B cell (primary cell): ENCODE data around the gene PDE4B. TPM values are rescaled to one million over a fixed set of nuclear protein-coding genes. Genes with fewer than 3 reads are reported as not detected.

Source experiments
- ATAC-seq: fragments of 200-7000 bp; cut with Tn5 transposase; one replicate; pipeline ENCODE4 v1.10.0; 2021; ENCODE audit warnings: low read depth, mild to moderate bottlenecking, moderate number of reproducible peaks, moderate library complexity
- CTCF ChIA-PET: fragments of 350-600 bp; sonication (Branson Sonifier 250); formaldehyde crosslinking; loops from one replicate; lab custom pipeline; 2021; ENCODE audit warnings: antibody characterized with exemption, inconsistent platforms; lab: Charles Lee
- POLR2A ChIA-PET: fragments of 350-600 bp; sonication (Branson Sonifier 250); formaldehyde crosslinking; loops from one replicate; lab custom pipeline; 2021; ENCODE audit warnings: antibody characterized with exemption; lab: Charles Lee
- DNase-seq: peaks from one replicate; pipeline ENCODE4 v3.0.0; 2013
- H2AFZ ChIP-seq: 2 replicates; pipeline ENCODE4 v1.6.1; 2012; ENCODE audit warnings: mild to moderate bottlenecking, low read depth, low read length; ENCODE audit not compliant: insufficient read depth, poor library complexity, severe bottlenecking
- H3K27ac ChIP-seq, 2 donors: 1 replicate in 1 of 2; 2 replicates in 1 of 2; pipeline ENCODE4 v1.5.1; 2012 to 2013; ENCODE audit warnings: low read length in 2 of 2, mild to moderate bottlenecking in 2 of 2, moderate library complexity in 1 of 2
- H3K27me3 ChIP-seq, 4 experiments: fragments of 200-600 bp in 1 of 4; sonication (generic) in 1 of 4; replicated peaks in 1 of 4; 1 replicate in 2 of 4; 2 replicates in 2 of 4; pipeline versions ENCODE4 v1.6.1 to v1.7.0; 2013 to 2016; ENCODE audit warnings: low read length in 3 of 4, mild to moderate bottlenecking in 2 of 4, mixed read lengths in 1 of 4, moderate library complexity in 1 of 4; ENCODE audit not compliant: insufficient read depth in 4 of 4, control insufficient read depth in 3 of 4; ENCODE audit errors: control extremely low read depth in 1 of 4
- H3K36me3 ChIP-seq, 2 experiments: replicated peaks in 1 of 2; 1 replicate in 1 of 2; 2 replicates in 1 of 2; pipeline versions ENCODE4 v1.6.1 to v1.7.1; 2013; ENCODE audit warnings: low read length in 1 of 2; ENCODE audit not compliant: insufficient read depth in 2 of 2, control insufficient read depth in 1 of 2; ENCODE audit errors: control extremely low read depth in 1 of 2, extremely low read depth in 1 of 2
- H3K4me1 ChIP-seq, 2 donors: fragments of 200-600 bp in 1 of 2; sonication (generic) in 1 of 2; 1 replicate in 1 of 2; 2 replicates in 1 of 2; pipeline versions ENCODE4 v1.5.1 to v1.6.1; 2013 to 2017; ENCODE audit warnings: low read length in 2 of 2; ENCODE audit not compliant: control insufficient read depth in 2 of 2, insufficient read depth in 2 of 2
- H3K4me2 ChIP-seq: replicated peaks from 2 replicates; pipeline ENCODE3; 2012; ENCODE audit warnings: mild to moderate bottlenecking, low read depth, low read length; ENCODE audit not compliant: poor library complexity, severe bottlenecking
- H3K4me3 ChIP-seq, 5 experiments: fragments of 200-600 bp in 1 of 5; sonication (generic) in 1 of 5; 1 replicate in 3 of 5; 2 replicates in 2 of 5; pipeline versions ENCODE4 v1.5.1 to v1.7.0; 2011 to 2016; ENCODE audit warnings: low read length in 4 of 5, mild to moderate bottlenecking in 4 of 5, low read depth in 2 of 5, control low read depth in 1 of 5, moderate library complexity in 1 of 5; ENCODE audit not compliant: insufficient read depth in 1 of 5; ENCODE audit errors: control extremely low read depth in 1 of 5, extremely low read depth in 1 of 5
- H3K79me2 ChIP-seq: fragments of 200-600 bp; sonication (generic); one replicate; pipeline ENCODE4 v1.6.0; 2016; ENCODE audit warnings: low read length; ENCODE audit not compliant: control insufficient read depth, insufficient read depth
- H3K9ac ChIP-seq: fragments of 200-600 bp; sonication (generic); 2 replicates; pipeline ENCODE4 v1.6.1; 2017; ENCODE audit warnings: mild to moderate bottlenecking, low read length, moderate library complexity
- H3K9me3 ChIP-seq, 3 donors: one replicate each; pipeline versions ENCODE4 v1.6.1 to v1.7.1; 2013; ENCODE audit warnings: low read length in 2 of 3; ENCODE audit not compliant: control insufficient read depth in 2 of 3, insufficient read depth in 1 of 3; ENCODE audit errors: control extremely low read depth in 1 of 3
- H4K20me1 ChIP-seq: 2 replicates; pipeline ENCODE4 v1.6.0; 2012; ENCODE audit warnings: mild to moderate bottlenecking, low read length; ENCODE audit not compliant: insufficient read depth, control insufficient read depth, poor library complexity, severe bottlenecking
- H3K27ac Mint-ChIP-seq: one replicate; pipeline ENCODE4 v1.8.0; 2021; ENCODE audit warnings: mixed read lengths
- H3K27me3 Mint-ChIP-seq: one replicate; pipeline ENCODE4 v1.8.0; 2021; ENCODE audit warnings: mixed read lengths
- H3K4me1 Mint-ChIP-seq: one replicate; pipeline ENCODE4 v1.8.0; 2021; ENCODE audit warnings: mixed read lengths
- H3K4me3 Mint-ChIP-seq: one replicate; pipeline ENCODE4 v1.8.0; 2021; ENCODE audit warnings: mixed read lengths
- H3K9me3 Mint-ChIP-seq: one replicate; pipeline ENCODE4 v1.8.0; 2022; ENCODE audit warnings: mixed read lengths; ENCODE audit not compliant: insufficient read depth
- EZH2 ChIP-seq: IDR thresholded peaks from 2 replicates; pipeline ENCODE4 v1.6.1; 2012; ENCODE audit warnings: borderline replicate concordance, low read depth, mild to moderate bottlenecking, moderate library complexity, low read length; ENCODE audit not compliant: insufficient read depth, poor library complexity, severe bottlenecking
- WGBS: methylation state at CpG from one replicate; pipeline ENCODE4 v1.1.5; 2013; ENCODE audit warnings: missing lambda C conversion rate; ENCODE audit not compliant: insufficient coverage; 5-methylcytosine and 5-hydroxymethylcytosine counted together
- intact Hi-C: fragments of 100-400 bp; cut with micrococcal nuclease; formaldehyde crosslinking; loops from one replicate; pipeline ENCODE4 v1.10.0; 2022
- polyA plus RNA-seq: library from polyadenylated mRNA; depleted of rRNA; stranded (reverse); fragments of >200 nt; gene quantifications from 2 replicates; pipeline ENCODE4 v1.2.3, GENCODE V29; 2012
- total RNA-seq, 2 donors: library from RNA; stranded (reverse); fragments of 120-200 nt in 1 of 2; gene quantifications; 1 replicate in 1 of 2; 2 replicates in 1 of 2; pipeline versions ENCODE4 v1.2.3 to v1.2.4, GENCODE V29; 2013 to 2022
- TF ChIP-seq, protein P1 (sequence below): fragments of 200-600 bp; IDR thresholded peaks from one replicate; pipeline ENCODE4 v1.8.0; 2022; ENCODE audit warnings: antibody characterized with exemption, mild to moderate bottlenecking

PDE4B gene
- total and polyA plus RNA-seq, 2 donors (not counting 1 experiment from before 2014, with no cell fraction given), result 63.7 to 242 TPM

DNA sequence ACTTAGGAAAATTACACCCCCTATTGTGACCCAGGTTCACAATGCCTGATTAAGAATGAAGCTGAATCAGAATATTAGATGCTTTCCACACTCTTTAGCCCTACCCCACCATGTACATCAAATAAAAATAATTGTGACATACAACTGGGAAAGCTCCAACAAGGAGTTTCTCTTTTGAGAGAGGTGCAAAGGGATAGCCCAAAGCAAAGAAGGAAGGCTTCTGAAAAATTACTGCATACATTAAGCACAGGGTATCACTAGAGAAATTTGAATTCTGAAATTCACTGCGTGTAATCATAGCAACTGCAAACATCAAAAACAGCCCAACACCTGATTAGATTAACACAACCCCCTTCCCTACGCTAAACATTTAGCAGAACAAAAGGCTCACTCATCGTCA is 34.1 kb downstream of the PDE4B start:
- H3K27ac ChIP-seq, result no peak overlapping the region
- Mint-ChIP-seq H3K9me3 (no peaks in the 10 kb centered on the region), H3K27me3 (peaks cover 9% of the 10 kb centered on the region), H3K27ac (no peak overlapping the region), H3K4me3 (no peak overlapping the region), H3K4me1 (no peaks in the 10 kb centered on the region)
- H3K9me3 ChIP-seq, result no peaks in the 10 kb centered on the region
- TF ChIP-seq EZH2, result no peak
- TF ChIP-seq, protein P1, sequence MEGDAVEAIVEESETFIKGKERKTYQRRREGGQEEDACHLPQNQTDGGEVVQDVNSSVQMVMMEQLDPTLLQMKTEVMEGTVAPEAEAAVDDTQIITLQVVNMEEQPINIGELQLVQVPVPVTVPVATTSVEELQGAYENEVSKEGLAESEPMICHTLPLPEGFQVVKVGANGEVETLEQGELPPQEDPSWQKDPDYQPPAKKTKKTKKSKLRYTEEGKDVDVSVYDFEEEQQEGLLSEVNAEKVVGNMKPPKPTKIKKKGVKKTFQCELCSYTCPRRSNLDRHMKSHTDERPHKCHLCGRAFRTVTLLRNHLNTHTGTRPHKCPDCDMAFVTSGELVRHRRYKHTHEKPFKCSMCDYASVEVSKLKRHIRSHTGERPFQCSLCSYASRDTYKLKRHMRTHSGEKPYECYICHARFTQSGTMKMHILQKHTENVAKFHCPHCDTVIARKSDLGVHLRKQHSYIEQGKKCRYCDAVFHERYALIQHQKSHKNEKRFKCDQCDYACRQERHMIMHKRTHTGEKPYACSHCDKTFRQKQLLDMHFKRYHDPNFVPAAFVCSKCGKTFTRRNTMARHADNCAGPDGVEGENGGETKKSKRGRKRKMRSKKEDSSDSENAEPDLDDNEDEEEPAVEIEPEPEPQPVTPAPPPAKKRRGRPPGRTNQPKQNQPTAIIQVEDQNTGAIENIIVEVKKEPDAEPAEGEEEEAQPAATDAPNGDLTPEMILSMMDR, result no peak
- no peaks in the 10 kb centered on the region for H3K4me1 ChIP-seq
- no peaks in the 10 kb centered on the region for H4K20me1 ChIP-seq
- intact Hi-C loops, result no loop called here
- 97% methylated on average over 3 of the region's 3 CpGs for WGBS
- H3K4me3 ChIP-seq, result no peak overlapping the region
- H3K79me2 ChIP-seq, result no peaks in the 10 kb centered on the region
- peaks cover 0 to 5% (median 0%) of the 10 kb centered on the region in 4 experiments for H3K27me3 ChIP-seq
- POLR2A ChIA-PET, result no interaction called here
- DNase-seq (no peak), ATAC-seq (no peak)
- CTCF ChIA-PET, result no interaction called here
- H3K9ac ChIP-seq, result no peak overlapping the region
- no peak overlapping the region for H2AFZ ChIP-seq
- no peak overlapping the region for H3K4me2 ChIP-seq
- H3K36me3 ChIP-seq, result no peaks in the 10 kb centered on the region

DNA sequence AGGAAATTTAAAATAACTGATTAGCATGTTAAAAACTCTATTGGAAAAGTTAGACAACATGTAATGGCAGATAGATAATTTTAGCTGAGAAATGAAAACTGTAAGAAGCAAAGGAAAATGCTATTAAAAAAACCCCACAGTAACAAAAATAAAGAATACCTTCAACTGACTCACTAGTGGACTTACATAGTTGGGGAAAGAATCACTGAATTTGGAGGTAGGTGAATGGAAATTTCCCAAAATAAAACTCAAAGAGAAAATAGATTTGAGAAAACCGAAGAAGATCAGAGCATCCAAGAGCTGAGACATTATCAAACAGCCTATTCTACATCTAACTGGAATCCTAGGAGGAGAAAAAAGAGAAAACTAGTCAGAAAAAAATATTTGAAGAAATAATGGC is 34.7 kb downstream of the PDE4B start:
- peaks cover 0 to 5% (median 0%) of the 10 kb centered on the region in 4 experiments for H3K27me3 ChIP-seq
- Mint-ChIP-seq H3K9me3 (no peaks in the 10 kb centered on the region), H3K4me3 (no peak overlapping the region), H3K27me3 (peaks cover 9% of the 10 kb centered on the region), H3K27ac (no peak overlapping the region), H3K4me1 (no peaks in the 10 kb centered on the region)
- no peaks in the 10 kb centered on the region for H4K20me1 ChIP-seq
- ChIA-PET POLR2A (no interaction called here), CTCF (no interaction called here)
- H3K36me3 ChIP-seq, result no peaks in the 10 kb centered on the region
- no peaks in the 10 kb centered on the region for H3K4me1 ChIP-seq
- intact Hi-C loops, result no loop called here
- no peak overlapping the region for H3K4me3 ChIP-seq
- no peak overlapping the region for H3K27ac ChIP-seq
- ATAC-seq (no peak), DNase-seq (no peak)
- H3K9me3 ChIP-seq, result no peaks in the 10 kb centered on the region
- H3K79me2 ChIP-seq, result no peaks in the 10 kb centered on the region
- H3K9ac ChIP-seq, result no peak overlapping the region
- no CpG with 5 or more reads among the region's 1 CpG for WGBS
- no peak overlapping the region for H3K4me2 ChIP-seq
- H2AFZ ChIP-seq, result no peak overlapping the region
- TF ChIP-seq EZH2, result no peak
- TF ChIP-seq, protein P1, result no peak
